ENCODE results near the gene TRPM5.

The TRPM5 gene

GRCh38 chr11:2466869-2467694, 22.8 kb upstream of the TRPM5 start:
- Mint-ChIP-seq H3K4me1 (peaks cover 18% of the 10 kb centered on the region), H3K27me3 (ENCODE audit: low read depth) (peaks cover 38% of the 10 kb centered on the region), H3K36me3 (ENCODE audit: low read depth) (no peaks in the 10 kb centered on the region), H3K4me3 (no peak overlapping the region), H3K9me3 (no peaks in the 10 kb centered on the region), H3K27ac (no peak overlapping the region)
- TF ChIP-seq CTCF (IDR thresholded peaks at IDR 0.05; ENCODE audit: unreplicated experiment in 3 of 3) = no peak

- no peak for TF ChIP-seq CTCF (IDR thresholded peaks at IDR 0.05; ENCODE audit: unreplicated experiment in 3 of 3)
- Mint-ChIP-seq H3K27me3 (ENCODE audit: low read depth) (peaks cover 38% of the 10 kb centered on the region), H3K27ac (no peak overlapping the region), H3K36me3 (ENCODE audit: low read depth) (no peaks in the 10 kb centered on the region), H3K4me1 (peaks cover 16% of the 10 kb centered on the region), H3K9me3 (no peaks in the 10 kb centered on the region), H3K4me3 (no peak overlapping the region)
Measured at GRCh38 chr11:2466069-2466801, 21.9 kb upstream of the TRPM5 start.

GRCh38 chr11:2465202-2466068, 21.1 kb upstream of the TRPM5 start:
- no peak for TF ChIP-seq CTCF (IDR thresholded peaks at IDR 0.05; ENCODE audit: unreplicated experiment in 3 of 3)
- H3K9me3 Mint-ChIP-seq = no peaks in the 10 kb centered on the region
- H3K4me1 Mint-ChIP-seq = peaks cover 21% of the 10 kb centered on the region
- H3K27me3 Mint-ChIP-seq (ENCODE audit: low read depth) = peaks cover 37% of the 10 kb centered on the region
- H3K36me3 Mint-ChIP-seq (ENCODE audit: low read depth) = no peaks in the 10 kb centered on the region
- H3K4me3 Mint-ChIP-seq = no peak overlapping the region
- H3K27ac Mint-ChIP-seq = no peak overlapping the region

GRCh38 chr11:2464451-2465165, 20.3 kb upstream of the TRPM5 start:
- H3K27me3 Mint-ChIP-seq (ENCODE audit: low read depth) = peaks cover 32% of the 10 kb centered on the region
- TF ChIP-seq CTCF (IDR thresholded peaks at IDR 0.05; ENCODE audit: unreplicated experiment in 3 of 3) = no peak
- no peaks in the 10 kb centered on the region for H3K9me3 Mint-ChIP-seq
- peaks cover 21% of the 10 kb centered on the region for H3K4me1 Mint-ChIP-seq
- H3K36me3 Mint-ChIP-seq (ENCODE audit: low read depth) = no peaks in the 10 kb centered on the region
- H3K27ac Mint-ChIP-seq = no peak overlapping the region
- H3K4me3 Mint-ChIP-seq = no peak overlapping the region

- Mint-ChIP-seq H3K9me3 (no peaks in the 10 kb centered on the region), H3K4me1 (peaks cover 17% of the 10 kb centered on the region), H3K4me3 (no peak overlapping the region), H3K27ac (no peak overlapping the region), H3K36me3 (ENCODE audit: low read depth) (no peaks in the 10 kb centered on the region), H3K27me3 (ENCODE audit: low read depth) (peaks cover 24% of the 10 kb centered on the region)
- no peak for TF ChIP-seq CTCF (IDR thresholded peaks at IDR 0.05; ENCODE audit: unreplicated experiment in 3 of 3)
Measured at GRCh38 chr11:2463766-2464277, 19.5 kb upstream of the TRPM5 start.
